Stimulated activated CD8-positive, alpha-beta memory T cell treated with anti-CD3 and anti-CD28 coated beads, Interleukin-12 subunit alpha, Interleukin-12 subunit beta, amount 100 ng/mL, for 4 hours (primary cell): ENCODE measurements around the gene IGSF23.
"Not testable (repeated sequence)": the region's sequence is repeated elsewhere in the genome, so short reads cannot be mapped to it uniquely, and the experiment has no call there.

Experiments
- DNase-seq: peaks from one replicate; pipeline ENCODE4 v3.0.0-alpha.2; 2020; ENCODE audit warnings: low read depth

The IGSF23 gene

GRCh38 chr19:44611812-44612295 is 1.5 kb upstream of the IGSF23 start:
- no peak for DNase-seq

GRCh38 chr19:44614313-44614712 is 950 bp downstream of the IGSF23 start:
- no peak for DNase-seq

- DNase-seq = no peak
These were observed 2.5 kb downstream of the IGSF23 start for GRCh38 chr19:44615863-44616247.

GRCh38 chr19:44617110-44617880 is 3.9 kb downstream of the IGSF23 start:
- no peak for DNase-seq

- no peak for DNase-seq
These were observed 5.4 kb downstream of the IGSF23 start for GRCh38 chr19:44618640-44619357.

GRCh38 chr19:44620667-44621066 is 7.3 kb downstream of the IGSF23 start:
- DNase-seq = no peak

- no peak for DNase-seq
These were observed 8.0 kb downstream of the IGSF23 start for GRCh38 chr19:44621367-44621766.

- no peak for DNase-seq
These were observed 9.7 kb downstream of the IGSF23 start for GRCh38 chr19:44623080-44623479.

- DNase-seq = no peak
These were observed 10.3 kb downstream of the IGSF23 start for GRCh38 chr19:44623626-44624025.

- no peak for DNase-seq
These were observed 11.5 kb downstream of the IGSF23 start for GRCh38 chr19:44624840-44625354.

- DNase-seq = not testable (repeated sequence)
These were observed 12.3 kb downstream of the IGSF23 start for GRCh38 chr19:44625637-44626036.

- no peak for DNase-seq
These were observed 12.8 kb downstream of the IGSF23 start for GRCh38 chr19:44626048-44626624.

- no peak for DNase-seq
These were observed 14.3 kb downstream of the IGSF23 start for GRCh38 chr19:44627631-44628030.

- DNase-seq = no peak
These were observed 15.4 kb downstream of the IGSF23 start for GRCh38 chr19:44628793-44629192.

- DNase-seq = not testable (repeated sequence)
These were observed 18.2 kb downstream of the IGSF23 start for GRCh38 chr19:44631611-44632010.

- DNase-seq = not testable (repeated sequence)
These were observed 20.7 kb downstream of the IGSF23 start for GRCh38 chr19:44634058-44634457.

GRCh38 chr19:44634785-44635184 is 21.4 kb downstream of the IGSF23 start:
- DNase-seq = no peak

- DNase-seq = no peak
These were observed 22.4 kb downstream of the IGSF23 start for GRCh38 chr19:44635581-44636438.

- DNase-seq = no peak
These were observed 23.4 kb downstream of the IGSF23 start for GRCh38 chr19:44636439-44637389.

- no peak for DNase-seq
These were observed 24.0 kb downstream of the IGSF23 start for GRCh38 chr19:44637390-44637764.

GRCh38 chr19:44640518-44640917 is 27.2 kb downstream of the IGSF23 start:
- no peak for DNase-seq
